ENCODE measurements around the gene NUP188.
"Not testable (repeated sequence)": the region's sequence is repeated elsewhere in the genome, so short reads cannot be mapped to it uniquely, and the experiment has no call there.

The NUP188 gene

GRCh38 chr9:128944966-128945365, 2.5 kb upstream of the NUP188 start:
- DNase-seq = not testable (repeated sequence)

DNA sequence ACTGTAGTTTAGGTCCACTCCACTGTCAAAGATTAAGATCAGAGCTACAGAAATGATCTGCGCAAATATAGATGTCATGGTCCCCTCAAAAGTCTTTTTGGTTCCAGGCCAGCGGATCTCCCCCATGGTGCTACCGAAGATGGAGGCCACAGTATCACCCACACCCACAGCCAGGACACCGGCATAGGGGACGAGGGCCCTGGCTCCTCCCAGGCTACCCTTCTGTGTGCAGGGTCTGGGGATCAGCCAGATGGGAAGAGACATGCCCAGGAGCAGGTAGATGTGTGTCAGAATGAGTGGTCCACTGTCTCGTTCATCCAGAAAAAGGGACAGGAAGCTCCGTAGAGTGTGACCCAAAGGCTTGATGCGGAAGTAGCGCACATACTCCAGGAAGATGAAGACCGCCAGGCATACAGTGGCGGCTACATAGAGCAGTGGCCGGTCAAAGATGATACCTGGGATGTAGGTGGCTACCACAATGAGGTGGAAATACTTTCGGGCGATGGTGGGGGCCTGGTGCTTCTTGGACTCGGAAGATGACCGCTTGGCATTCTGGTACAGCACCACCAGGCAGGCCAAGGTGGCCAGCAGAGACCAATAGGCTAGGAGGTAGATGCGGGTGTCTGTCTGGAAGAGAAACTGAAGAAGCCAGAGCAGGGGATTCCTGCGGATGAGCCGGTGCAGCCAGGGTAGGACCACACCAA, 1.5 kb upstream of the NUP188 start:
- no peak for DNase-seq

- DNase-seq = no peak
These were observed 775 bp upstream of the NUP188 start for GRCh38 chr9:128946571-128947276.

- no peak for DNase-seq
These were observed 297 bp upstream of the NUP188 start for GRCh38 chr9:128947277-128947526.

DNA sequence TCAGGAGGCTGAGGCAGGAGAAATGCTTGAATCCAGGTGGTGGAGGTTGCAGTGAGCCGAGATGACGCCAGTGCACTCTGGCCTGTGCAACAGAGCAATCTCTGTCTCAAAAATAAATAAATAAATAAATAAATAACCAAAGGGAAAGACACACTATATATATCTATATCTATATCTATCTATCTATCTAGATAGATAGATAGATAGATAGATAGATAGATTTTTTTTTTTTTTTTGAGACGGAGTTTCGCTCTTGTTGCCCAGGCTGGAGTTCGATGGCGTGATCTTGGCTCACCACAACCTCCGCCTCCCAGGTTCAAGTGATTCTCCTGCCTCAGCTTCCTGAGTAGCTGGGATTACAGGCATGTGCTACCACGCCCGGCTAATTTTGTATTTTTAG, 13.9 kb downstream of the NUP188 start:
- DNase-seq = not testable (repeated sequence)

- DNase-seq = no peak
These were observed 22.0 kb downstream of the NUP188 start for GRCh38 chr9:128969491-128969890.

DNA sequence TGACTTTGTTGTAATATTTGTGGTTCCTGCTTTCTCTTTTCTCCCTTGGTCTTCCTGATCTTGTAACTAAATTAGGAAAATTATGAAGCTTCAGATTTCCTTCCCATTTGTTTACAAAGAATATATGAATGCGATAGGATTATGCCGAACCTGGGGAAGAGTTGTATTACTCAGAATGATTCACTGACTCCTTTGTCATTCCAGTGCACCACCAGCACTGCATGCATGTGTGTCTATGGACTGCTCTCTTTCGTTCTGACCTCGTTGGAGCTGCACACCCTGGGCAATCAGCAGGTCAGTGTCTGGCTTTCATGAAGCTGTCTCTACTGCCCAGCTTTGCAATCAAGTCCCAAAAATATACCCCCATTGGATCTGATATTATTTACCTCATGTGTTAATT, 25.5 kb downstream of the NUP188 start:
- no peak for DNase-seq

DNA sequence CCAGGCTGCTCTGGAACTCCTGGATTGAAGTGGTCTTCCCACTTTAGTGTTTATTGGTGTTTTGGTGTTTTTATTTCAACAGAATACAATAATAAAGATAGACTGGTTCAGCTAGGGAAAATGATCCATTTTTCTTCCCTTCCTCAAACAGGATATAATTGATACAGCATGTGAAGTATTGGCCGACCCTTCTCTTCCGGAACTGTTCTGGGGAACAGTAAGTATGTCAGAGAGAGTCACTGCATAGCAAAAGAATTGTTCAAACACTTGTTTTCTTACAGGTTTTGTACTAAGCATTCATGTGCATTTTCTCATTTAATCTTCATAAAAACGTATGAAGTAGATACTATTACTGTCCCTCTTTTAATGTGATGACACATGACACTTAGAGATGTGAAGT, 31.6 kb downstream of the NUP188 start:
- DNase-seq = no peak

- no peak for DNase-seq
These were observed 36.0 kb downstream of the NUP188 start for GRCh38 chr9:128983536-128983935.

- DNase-seq = no peak
These were observed 39.2 kb downstream of the NUP188 start for GRCh38 chr9:128986671-128987070.

- DNase-seq = no peak
These were observed 40.3 kb downstream of the NUP188 start for GRCh38 chr9:128987805-128988204.

DNA sequence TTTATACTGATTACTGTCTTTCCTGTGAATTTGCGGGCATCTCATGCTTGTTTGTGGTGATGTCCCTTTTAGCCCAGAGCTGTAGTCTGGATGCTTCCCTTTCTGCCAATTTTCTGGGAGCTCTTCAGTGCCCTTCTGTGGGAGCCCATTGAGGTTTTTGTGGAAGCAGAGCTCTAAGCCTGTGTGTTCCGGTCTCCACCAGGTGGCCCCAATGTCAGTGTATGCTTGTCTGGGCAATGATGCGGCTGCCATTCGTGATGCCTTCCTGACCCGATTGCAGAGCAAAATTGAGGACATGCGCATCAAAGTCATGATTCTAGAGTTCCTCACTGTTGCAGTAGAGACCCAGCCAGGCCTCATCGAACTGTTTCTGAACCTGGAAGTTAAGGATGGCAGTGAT, 45.5 kb downstream of the NUP188 start:
- DNase-seq = no peak

DNA sequence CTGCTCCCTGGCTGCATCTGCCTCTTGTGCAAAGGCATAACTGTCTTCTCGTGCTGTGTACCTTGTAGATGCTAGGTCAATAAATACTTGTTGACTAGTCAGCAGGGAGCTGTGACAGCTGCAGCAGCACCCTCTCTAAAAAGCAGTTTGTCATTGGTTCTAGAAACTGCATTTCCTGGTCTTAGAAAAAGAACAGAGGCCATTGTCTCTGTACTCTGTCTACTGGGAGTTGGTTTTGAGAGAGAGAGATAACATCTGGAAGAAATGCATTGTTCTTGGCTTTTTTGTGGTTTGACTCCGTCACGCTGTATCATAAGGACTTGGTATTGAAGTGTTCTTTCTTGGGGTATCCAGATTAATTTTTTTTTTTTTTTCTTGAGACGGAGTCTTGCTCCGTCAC, 48.3 kb downstream of the NUP188 start:
- no peak for DNase-seq

DNA sequence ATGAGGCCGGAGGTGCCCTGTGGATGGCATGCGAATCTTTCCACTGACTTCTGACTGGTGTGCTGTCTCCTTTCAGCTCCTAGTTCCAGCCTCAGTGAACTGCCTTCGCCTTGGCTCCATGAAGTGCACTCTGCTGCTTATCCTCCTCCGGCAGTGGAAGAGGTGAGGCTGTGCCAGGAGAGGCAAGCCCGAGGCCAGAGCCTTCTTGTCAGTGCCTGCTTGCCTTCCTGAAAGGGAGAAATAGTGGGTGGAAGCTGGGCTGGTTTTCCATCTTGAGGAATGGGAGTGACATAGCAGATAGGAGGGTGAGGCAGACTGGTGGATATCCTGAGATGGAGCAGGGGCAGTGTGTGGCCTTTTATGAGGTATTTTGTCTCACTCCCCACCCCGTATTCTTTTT, 51.0 kb downstream of the NUP188 start:
- DNase-seq = no peak

DNA sequence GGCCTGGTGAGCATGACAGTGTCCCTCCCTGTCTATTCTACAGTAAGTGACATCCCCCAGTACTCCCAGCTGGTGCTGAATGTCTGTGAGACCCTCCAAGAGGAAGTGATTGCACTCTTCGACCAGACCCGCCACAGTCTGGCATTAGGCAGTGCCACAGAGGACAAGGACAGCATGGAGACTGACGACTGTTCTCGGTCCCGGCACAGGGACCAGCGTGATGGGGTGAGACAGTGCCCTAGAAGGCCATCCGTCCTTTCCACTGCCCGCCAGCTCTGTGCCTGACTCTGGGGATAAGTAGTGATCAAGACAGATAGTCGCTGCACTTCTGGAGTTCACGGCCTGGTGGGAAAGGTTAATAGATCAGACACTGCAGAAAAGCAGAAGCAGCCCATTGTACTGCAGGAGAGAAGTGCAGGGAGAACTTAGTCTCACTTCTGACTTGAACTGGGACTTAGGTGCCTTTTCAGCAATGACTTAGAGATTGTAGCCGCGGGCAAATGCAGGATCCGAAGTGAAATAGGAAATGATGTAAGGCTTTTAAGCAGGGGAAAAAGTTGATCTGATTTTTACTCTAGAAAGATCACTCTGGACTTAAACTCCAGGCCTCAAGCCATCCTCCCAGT, 52.2 kb downstream of the NUP188 start:
- DNase-seq = no peak

DNA sequence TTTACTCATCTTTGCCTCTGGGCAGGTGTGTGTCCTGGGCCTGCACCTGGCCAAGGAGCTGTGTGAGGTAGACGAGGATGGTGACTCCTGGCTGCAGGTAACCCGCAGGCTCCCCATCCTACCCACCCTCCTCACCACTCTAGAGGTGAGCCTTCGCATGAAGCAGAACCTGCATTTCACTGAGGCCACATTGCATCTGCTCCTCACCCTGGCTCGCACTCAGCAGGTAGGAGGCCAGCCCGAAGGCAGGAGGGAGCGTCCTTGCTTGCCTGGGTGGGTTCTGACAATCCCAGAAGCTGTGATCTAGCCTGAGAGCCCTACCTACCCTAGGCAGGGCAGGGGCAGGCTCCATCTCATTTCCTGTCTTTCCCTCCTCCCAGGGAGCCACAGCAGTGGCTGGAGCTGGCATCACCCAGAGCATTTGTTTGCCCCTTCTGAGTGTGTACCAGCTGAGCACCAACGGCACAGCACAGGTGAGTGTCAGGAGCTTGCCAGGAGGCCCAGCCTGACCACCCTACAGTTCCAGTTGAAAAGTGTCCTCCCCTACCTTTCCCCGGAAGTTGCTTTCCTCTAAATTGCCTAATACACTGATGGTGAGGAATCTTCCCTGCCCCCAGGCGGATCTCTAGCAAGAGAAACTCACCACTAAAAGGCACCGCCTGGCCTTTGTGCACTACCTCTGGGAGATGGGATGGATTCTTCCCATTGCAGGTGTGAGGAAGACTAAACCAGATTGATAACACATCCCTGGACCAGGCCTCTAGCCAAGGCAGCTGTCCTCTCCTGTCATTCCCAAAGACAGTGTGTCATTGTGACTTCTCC, 54.2 kb downstream of the NUP188 start:
- no peak for DNase-seq

GRCh38 chr9:129002992-129003391, 55.5 kb downstream of the NUP188 start:
- DNase-seq = no peak

- DNase-seq = not testable (repeated sequence)
These were observed 56.7 kb downstream of the NUP188 start for GRCh38 chr9:129004173-129004572.

- DNase-seq = no peak
These were observed 58.0 kb downstream of the NUP188 start for GRCh38 chr9:129005336-129005997.

- DNase-seq = peak; percentile 76
These were observed 59.0 kb downstream of the NUP188 start for GRCh38 chr9:129006328-129007034.

GRCh38 chr9:129007035-129007765, 59.7 kb downstream of the NUP188 start:
- no peak for DNase-seq

All from NCI-H2171 (cell line).